ENCODE measurements around the gene CACNA1G. TPM values are rescaled to one million over a fixed set of nuclear protein-coding genes. Genes with fewer than 3 reads are reported as not detected.
A peak's percentile ranks its signal among the peaks of the same experiment; 100 is the strongest.

Gene CACNA1G
- total RNA-seq, 4 donors from 2014 or later = under 0.01 to 28.9 (median 6.0) TPM

GRCh38 chr17:50613007-50613992 is 52.8 kb downstream of the CACNA1G start:
- peak in 1 of 4 experiments; percentile 15 for TF ChIP-seq CTCF (IDR thresholded peaks at IDR 0.05)
- no peak for TF ChIP-seq POLR2A (IDR thresholded peaks at IDR 0.05)
- Histone ChIP-seq H3K27ac (no peak overlapping the region), H3K36me3 (no peaks in the 10 kb centered on the region), H3K4me3 (no peak overlapping the region), H3K4me1 (no peaks in the 10 kb centered on the region), H3K9me3 (no peaks in the 10 kb centered on the region), H3K27me3 (no peaks in the 10 kb centered on the region)
- intact Hi-C loops (cut with DNase I; ENCODE audit: low total_unique reads) = no loop called here
- DNase-seq = no peak

GRCh38 chr17:50614471-50615051 is 54.0 kb downstream of the CACNA1G start:
- H3K27ac ChIP-seq = no peak overlapping the region
- H3K27me3 ChIP-seq = no peaks in the 10 kb centered on the region
- TF ChIP-seq CTCF (IDR thresholded peaks at IDR 0.05) = no peak
- TF ChIP-seq POLR2A (IDR thresholded peaks at IDR 0.05) = no peak
- no peak overlapping the region for H3K4me3 ChIP-seq
- H3K36me3 ChIP-seq = no peaks in the 10 kb centered on the region
- no peak for DNase-seq
- no peaks in the 10 kb centered on the region for H3K9me3 ChIP-seq
- intact Hi-C loops (cut with DNase I; ENCODE audit: low total_unique reads) = no loop called here
- no peaks in the 10 kb centered on the region for H3K4me1 ChIP-seq

- intact Hi-C loops (cut with DNase I; ENCODE audit: low total_unique reads) = no loop called here
- DNase-seq = no peak
- no peaks in the 10 kb centered on the region for H3K27me3 ChIP-seq
- no peaks in the 10 kb centered on the region for H3K36me3 ChIP-seq
- no peaks in the 10 kb centered on the region for H3K4me1 ChIP-seq
- H3K4me3 ChIP-seq = no peak overlapping the region
- no peak overlapping the region for H3K27ac ChIP-seq
- H3K9me3 ChIP-seq = no peaks in the 10 kb centered on the region
- no peak for TF ChIP-seq CTCF (IDR thresholded peaks at IDR 0.05)
Measured at GRCh38 chr17:50615828-50616227, 55.3 kb downstream of the CACNA1G start.

GRCh38 chr17:50618300-50618699 is 57.8 kb downstream of the CACNA1G start:
- Histone ChIP-seq H3K27me3 (no peaks in the 10 kb centered on the region), H3K27ac (no peak overlapping the region), H3K4me1 (no peaks in the 10 kb centered on the region), H3K9me3 (no peaks in the 10 kb centered on the region), H3K36me3 (no peaks in the 10 kb centered on the region), H3K4me3 (no peak overlapping the region)
- no peak for DNase-seq
- intact Hi-C loops (cut with DNase I; ENCODE audit: low total_unique reads) = no loop called here
- no peak for TF ChIP-seq CTCF (IDR thresholded peaks at IDR 0.05)
- TF ChIP-seq POLR2A (IDR thresholded peaks at IDR 0.05) = no peak

- TF ChIP-seq CTCF (IDR thresholded peaks at IDR 0.05) (no peak), POLR2A (IDR thresholded peaks at IDR 0.05) (no peak)
- Histone ChIP-seq H3K4me3 (no peak overlapping the region), H3K36me3 (no peaks in the 10 kb centered on the region), H3K4me1 (no peaks in the 10 kb centered on the region), H3K27me3 (no peaks in the 10 kb centered on the region), H3K9me3 (no peaks in the 10 kb centered on the region), H3K27ac (no peak overlapping the region)
- DNase-seq = no peak
- intact Hi-C loops (cut with DNase I; ENCODE audit: low total_unique reads) = no loop called here
Measured at GRCh38 chr17:50618941-50619340, 58.4 kb downstream of the CACNA1G start.
